Loucy (cell line): ENCODE results near the gene SGK2.
A peak's percentile ranks its signal among the peaks of the same experiment; 100 is the strongest.
"Not testable (repeated sequence)": the region's sequence is repeated elsewhere in the genome, so short reads cannot be mapped to it uniquely, and the experiment has no call there.

Source experiments
- H2AFZ ChIP-seq: fragments of 200-600 bp; sonication (generic); 2 replicates; pipeline ENCODE4 v1.6.0; 2016; ENCODE audit warnings: antibody characterized with exemption, mild to moderate bottlenecking, low read length, moderate library complexity
- H3F3A ChIP-seq: fragments of 200-600 bp; 2 replicates; pipeline ENCODE4 v1.6.0; 2016; ENCODE audit warnings: antibody characterized with exemption, low read depth, mild to moderate bottlenecking
- H3K27me3 ChIP-seq: fragments of 200-600 bp; sonication (generic); 2 replicates; pipeline ENCODE4 v1.6.1; 2014; ENCODE audit warnings: low read length, mild to moderate bottlenecking; ENCODE audit not compliant: insufficient read depth, poor library complexity, severe bottlenecking
- H3K36me3 ChIP-seq: fragments of 200-600 bp; sonication (generic); 2 replicates; pipeline ENCODE4 v1.6.1; 2016; ENCODE audit warnings: low read length; ENCODE audit not compliant: insufficient read depth
- H3K4me1 ChIP-seq: fragments of 200-600 bp; sonication (generic); 2 replicates; pipeline ENCODE4 v1.5.1; 2014; ENCODE audit warnings: low read length, mild to moderate bottlenecking; ENCODE audit not compliant: insufficient read depth, poor library complexity, severe bottlenecking
- H3K4me2 ChIP-seq: fragments of 200-600 bp; sonication (generic); 2 replicates; pipeline ENCODE4 v1.6.0; 2014; ENCODE audit warnings: antibody characterized with exemption, low read length, low read depth, mild to moderate bottlenecking; ENCODE audit not compliant: poor library complexity, severe bottlenecking
- H3K4me3 ChIP-seq: fragments of 200-600 bp; sonication (generic); 2 replicates; pipeline ENCODE4 v1.5.1; 2014; ENCODE audit warnings: low read length, mild to moderate bottlenecking, mixed read lengths; ENCODE audit not compliant: poor library complexity, severe bottlenecking
- H3K79me2 ChIP-seq: fragments of 200-600 bp; sonication (generic); 2 replicates; pipeline ENCODE4 v1.6.1; 2014; ENCODE audit warnings: low read length; ENCODE audit not compliant: insufficient read depth
- H3K9ac ChIP-seq: fragments of 200-600 bp; sonication (generic); 2 replicates; pipeline ENCODE4 v1.6.0; 2014; ENCODE audit warnings: mild to moderate bottlenecking, low read depth, low read length, moderate library complexity; ENCODE audit not compliant: poor library complexity, severe bottlenecking
- H3K9me2 ChIP-seq: fragments of 200-600 bp; sonication (generic); replicated peaks from 2 replicates; pipeline ENCODE4 v1.6.1; 2016; ENCODE audit warnings: low read depth, low read length, mixed read lengths
- H3K9me3 ChIP-seq: fragments of 200-600 bp; sonication (generic); 2 replicates; pipeline ENCODE4 v1.6.1; 2014; ENCODE audit warnings: mild to moderate bottlenecking, antibody characterized with exemption, low read length, low read depth; ENCODE audit not compliant: insufficient read depth
- H4K20me1 ChIP-seq: fragments of 200-600 bp; sonication (generic); 2 replicates; pipeline ENCODE4 v1.6.0; 2014; ENCODE audit warnings: antibody characterized with exemption, low read length, mild to moderate bottlenecking; ENCODE audit not compliant: insufficient read depth, poor library complexity, severe bottlenecking
- CTCF ChIP-seq: fragments of 200-600 bp; sonication (generic); conservative IDR thresholded peaks from 2 replicates; pipeline ENCODE4 v1.5.1; 2014; ENCODE audit warnings: mild to moderate bottlenecking, antibody characterized with exemption, low read length
- EZH2phosphoT487 ChIP-seq: fragments of 200-600 bp; IDR thresholded peaks from 2 replicates; pipeline ENCODE4 v1.6.1; 2018; ENCODE audit warnings: antibody characterized with exemption, mild to moderate bottlenecking, moderate library complexity, borderline replicate concordance

Gene SGK2

GRCh38 chr20:43590036-43590391 is 31.2 kb downstream of the SGK2 start:
- Histone ChIP-seq H3K9ac (peak overlapping the region; percentile 85), H3K36me3 (no peaks in the 10 kb centered on the region), H3F3A (no peaks in the 10 kb centered on the region), H3K4me3 (peak overlapping the region; percentile 98), H3K27me3 (no peaks in the 10 kb centered on the region), H3K9me3 (no peaks in the 10 kb centered on the region), H2AFZ (peak overlapping the region; percentile 99), H3K79me2 (peaks cover 14% of the 10 kb centered on the region; the same call in 1 of the 2 replicates), H4K20me1 (peaks cover 5% of the 10 kb centered on the region), H3K9me2 (no peaks in the 10 kb centered on the region), H3K4me2 (peak overlapping the region; percentile 96), H3K4me1 (peaks cover 17% of the 10 kb centered on the region)
- TF ChIP-seq EZH2phosphoT487 (no peak), CTCF (no peak)

GRCh38 chr20:43590392-43591303 is 31.8 kb downstream of the SGK2 start, which contains the start of gene IFT52:
IFT52 (plus strand) TSS chr20:43590937; CDS start chr20:43594699, 3,762 bp downstream.
- H3K9me3 ChIP-seq = no peaks in the 10 kb centered on the region
- H3K27me3 ChIP-seq = no peaks in the 10 kb centered on the region
- no peak for TF ChIP-seq CTCF
- TF ChIP-seq EZH2phosphoT487 = no peak
- no peaks in the 10 kb centered on the region for H3K36me3 ChIP-seq
- peak within 1 kb of the TSS; percentile 99 for H2AFZ ChIP-seq
- H3K9ac ChIP-seq = peak within 1 kb of the TSS; percentile 85
- peaks cover 17% of the 10 kb centered on the region for H3K4me1 ChIP-seq
- H3K9me2 ChIP-seq = no peaks in the 10 kb centered on the region
- peaks cover 5% of the 10 kb centered on the region for H4K20me1 ChIP-seq
- H3K4me2 ChIP-seq = peak within 1 kb of the TSS; percentile 96
- peak within 1 kb of the TSS; percentile 98 for H3K4me3 ChIP-seq
- peaks cover 14% of the 10 kb centered on the region; the same call in 1 of the 2 replicates for H3K79me2 ChIP-seq
- H3F3A ChIP-seq = no peaks in the 10 kb centered on the region

- not testable (repeated sequence) for H3K79me2 ChIP-seq, H3K9me2 ChIP-seq, H4K20me1 ChIP-seq, H3F3A ChIP-seq, H3K4me1 ChIP-seq, H3K9me3 ChIP-seq, H3K4me3 ChIP-seq, H3K9ac ChIP-seq, H3K4me2 ChIP-seq, H2AFZ ChIP-seq, H3K27me3 ChIP-seq
- H3K36me3 ChIP-seq = peaks cover 18% of the 10 kb centered on the region
Observed at GRCh38 chr20:43601960-43602359, 43.1 kb downstream of the SGK2 start.

- Histone ChIP-seq H4K20me1 (no peaks in the 10 kb centered on the region), H3K9me2 (no peaks in the 10 kb centered on the region), H3K79me2 (no peaks in the 10 kb centered on the region), H3K36me3 (peaks cover 18% of the 10 kb centered on the region), H3K4me3 (no peak overlapping the region), H3K4me2 (no peak overlapping the region), H3K9ac (no peak overlapping the region), H3K27me3 (no peaks in the 10 kb centered on the region), H3K9me3 (no peaks in the 10 kb centered on the region), H3K4me1 (no peaks in the 10 kb centered on the region), H3F3A (no peaks in the 10 kb centered on the region), H2AFZ (no peak overlapping the region)
- TF ChIP-seq EZH2phosphoT487 = no peak
- TF ChIP-seq CTCF = no peak
Observed at GRCh38 chr20:43603124-43603523, 44.3 kb downstream of the SGK2 start.
